Measurements from ENCODE around the gene ZMIZ2. TPM values are rescaled to one million over a fixed set of nuclear protein-coding genes. Genes with fewer than 3 reads are reported as not detected.

ZMIZ2 gene
- total RNA-seq, 1 donor from 2014 or later: 99.5 TPM

- no peaks in the 10 kb centered on the region for H3K36me3 Mint-ChIP-seq (ENCODE audit: low read depth)
- no peak overlapping the region for H3K27ac Mint-ChIP-seq (ENCODE audit: unreplicated experiment)
- peaks cover 4% of the 10 kb centered on the region for H3K4me1 Mint-ChIP-seq
- no peak for TF ChIP-seq CTCF (conservative IDR thresholded peaks at IDR 0.05)
- no peaks in the 10 kb centered on the region for H3K27me3 Mint-ChIP-seq (ENCODE audit: low read depth)
- H3K9me3 Mint-ChIP-seq: no peaks in the 10 kb centered on the region
- H3K4me3 Mint-ChIP-seq: no peak overlapping the region
- no peak for DNase-seq (ENCODE audit: low read depth, low spot score)
Observed at GRCh38 chr7:44733708-44734481, 14.8 kb upstream of the ZMIZ2 start.

GRCh38 chr7:44735403-44736165, 13.1 kb upstream of the ZMIZ2 start:
- Mint-ChIP-seq H3K36me3 (ENCODE audit: low read depth) (no peaks in the 10 kb centered on the region), H3K4me3 (no peak overlapping the region), H3K4me1 (peaks cover 5% of the 10 kb centered on the region), H3K9me3 (no peaks in the 10 kb centered on the region), H3K27ac (ENCODE audit: unreplicated experiment) (no peak overlapping the region), H3K27me3 (ENCODE audit: low read depth) (no peaks in the 10 kb centered on the region)
- no peak for TF ChIP-seq CTCF (conservative IDR thresholded peaks at IDR 0.05)
- no peak for DNase-seq (ENCODE audit: low read depth, low spot score)

GRCh38 chr7:44736896-44737295, 11.8 kb upstream of the ZMIZ2 start:
- no peak for DNase-seq (ENCODE audit: low read depth, low spot score)
- H3K27me3 Mint-ChIP-seq (ENCODE audit: low read depth): no peaks in the 10 kb centered on the region
- H3K27ac Mint-ChIP-seq (ENCODE audit: unreplicated experiment): no peak overlapping the region
- H3K9me3 Mint-ChIP-seq: no peaks in the 10 kb centered on the region
- H3K4me3 Mint-ChIP-seq: no peak overlapping the region
- H3K4me1 Mint-ChIP-seq: peaks cover 13% of the 10 kb centered on the region
- no peaks in the 10 kb centered on the region for H3K36me3 Mint-ChIP-seq (ENCODE audit: low read depth)
- TF ChIP-seq CTCF (conservative IDR thresholded peaks at IDR 0.05): no peak

- no peaks in the 10 kb centered on the region for H3K27me3 Mint-ChIP-seq (ENCODE audit: low read depth)
- no peak for TF ChIP-seq CTCF (conservative IDR thresholded peaks at IDR 0.05)
- no peak for DNase-seq (ENCODE audit: low read depth, low spot score)
- peaks cover 13% of the 10 kb centered on the region for H3K4me1 Mint-ChIP-seq
- no peaks in the 10 kb centered on the region for H3K9me3 Mint-ChIP-seq
- H3K4me3 Mint-ChIP-seq: no peak overlapping the region
- no peak overlapping the region for H3K27ac Mint-ChIP-seq (ENCODE audit: unreplicated experiment)
- no peaks in the 10 kb centered on the region for H3K36me3 Mint-ChIP-seq (ENCODE audit: low read depth)
Observed at GRCh38 chr7:44738051-44738723, 10.5 kb upstream of the ZMIZ2 start.

GRCh38 chr7:44738876-44739665, 9.6 kb upstream of the ZMIZ2 start:
- Mint-ChIP-seq H3K27me3 (ENCODE audit: low read depth) (no peaks in the 10 kb centered on the region), H3K9me3 (no peaks in the 10 kb centered on the region), H3K36me3 (ENCODE audit: low read depth) (no peaks in the 10 kb centered on the region), H3K4me1 (peaks cover 20% of the 10 kb centered on the region), H3K4me3 (no peak overlapping the region), H3K27ac (ENCODE audit: unreplicated experiment) (no peak overlapping the region)
- no peak for TF ChIP-seq CTCF (conservative IDR thresholded peaks at IDR 0.05)
- DNase-seq (ENCODE audit: low read depth, low spot score): no peak
